DMS153 treated with DMSO at 0.1 percent for 48 hours (cell line): Measurements from ENCODE around the gene ATP8B3.
"Not testable (repeated sequence)": the region's sequence is repeated elsewhere in the genome, so short reads cannot be mapped to it uniquely, and the experiment has no call there.

Experiments used
- DNase-seq: peaks from one replicate; lab custom pipeline; 2025; ENCODE audit not compliant: unreplicated experiment; lab: John Stamatoyannopoulos, UW

The ATP8B3 gene

GRCh38 chr19:1799695-1800342 is 12.3 kb downstream of the ATP8B3 start:
- no peak for DNase-seq

GRCh38 chr19:1797313-1797712 is 14.8 kb downstream of the ATP8B3 start:
- DNase-seq, result not testable (repeated sequence)

- DNase-seq, result no peak
Measured at GRCh38 chr19:1796395-1797142, 15.5 kb downstream of the ATP8B3 start.

DNA sequence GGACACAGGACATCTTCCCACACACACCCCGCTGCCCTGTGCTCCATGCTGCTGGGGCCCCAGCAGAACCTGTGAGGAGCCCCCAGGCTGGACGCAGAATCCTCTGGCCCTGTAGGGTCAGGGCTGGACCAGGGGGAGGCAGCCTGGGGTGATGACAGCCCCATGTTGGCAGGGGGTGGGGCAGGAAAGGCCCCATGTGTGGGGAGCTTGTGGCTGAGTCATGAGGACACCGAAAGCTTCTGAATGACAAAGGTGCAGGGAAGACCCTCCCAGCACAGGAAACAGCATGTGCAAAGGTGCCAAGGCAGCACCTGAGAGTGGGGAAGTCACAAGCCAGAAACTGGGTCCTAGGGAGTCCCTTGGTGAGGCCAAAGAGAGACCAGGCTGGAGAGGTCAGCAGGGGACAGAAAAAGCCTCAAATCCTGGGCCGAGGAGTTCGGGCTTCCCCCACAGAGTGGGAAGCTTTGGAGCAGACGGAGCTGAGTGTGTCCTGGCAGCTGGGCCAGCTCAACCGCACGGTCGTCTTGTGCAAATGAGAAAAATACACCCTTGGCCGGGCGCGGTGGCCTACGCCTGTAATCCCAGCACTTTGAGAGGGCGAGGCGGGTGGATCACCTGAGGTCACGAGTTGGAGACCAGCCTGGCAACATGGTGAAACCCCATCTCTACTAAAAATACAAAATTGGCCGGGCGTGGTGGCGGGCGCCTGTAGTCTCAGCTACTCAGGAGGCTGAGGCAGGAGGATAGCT is 17.5 kb downstream of the ATP8B3 start:
- DNase-seq, result no peak

GRCh38 chr19:1791879-1792278 is 20.2 kb downstream of the ATP8B3 start:
- DNase-seq, result no peak

GRCh38 chr19:1790054-1790792 is 21.9 kb downstream of the ATP8B3 start:
- DNase-seq, result no peak

GRCh38 chr19:1789261-1790041 is 22.6 kb downstream of the ATP8B3 start:
- no peak for DNase-seq

GRCh38 chr19:1787116-1787515 is 25.0 kb downstream of the ATP8B3 start:
- no peak for DNase-seq

DNA sequence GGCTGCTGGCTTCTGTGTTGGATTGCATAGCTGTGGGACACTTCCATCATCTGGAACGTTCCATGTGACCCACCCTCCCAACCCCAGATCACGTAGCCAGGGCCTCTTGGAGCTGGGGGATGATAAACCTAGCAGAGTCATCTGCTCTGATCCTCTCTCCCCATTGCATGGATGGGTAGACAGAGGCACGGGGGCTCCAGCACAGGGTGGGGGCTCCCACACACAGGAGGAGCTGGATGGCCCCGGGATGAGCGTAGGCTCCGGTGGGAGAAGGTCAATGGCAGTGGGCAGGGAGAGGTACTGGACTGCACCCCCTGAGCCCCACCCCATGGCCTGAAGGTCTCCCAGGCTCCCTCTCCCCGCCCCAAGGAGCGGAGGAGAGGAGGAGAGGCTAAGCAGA is 25.4 kb downstream of the ATP8B3 start:
- no peak for DNase-seq

DNA sequence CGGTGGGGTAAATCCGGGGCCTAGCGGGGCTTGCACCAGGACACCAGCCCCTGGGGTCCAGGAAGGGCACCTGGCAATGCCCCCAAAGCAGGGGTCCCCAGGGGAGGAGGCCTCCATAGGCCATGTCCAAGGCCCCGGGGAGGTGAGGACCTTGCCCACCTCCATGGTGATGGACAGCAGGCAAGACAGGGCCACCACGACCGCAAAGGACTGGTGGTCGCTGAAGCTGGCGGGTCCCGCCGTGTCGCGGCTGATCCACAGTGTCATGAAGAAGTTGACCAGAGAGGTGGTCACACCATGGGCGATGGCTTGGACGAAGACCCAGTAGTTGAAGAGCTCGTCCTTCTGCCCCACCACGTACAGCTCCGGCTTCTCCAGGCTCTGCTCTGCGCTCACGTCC is 26.8 kb downstream of the ATP8B3 start:
- no peak for DNase-seq

GRCh38 chr19:1783874-1784273 is 28.2 kb downstream of the ATP8B3 start:
- no peak for DNase-seq

- DNase-seq, result no peak
Measured at GRCh38 chr19:1783354-1783753, 28.7 kb downstream of the ATP8B3 start.

- no peak for DNase-seq
Measured at GRCh38 chr19:1782521-1782920, 29.6 kb downstream of the ATP8B3 start.

DNA sequence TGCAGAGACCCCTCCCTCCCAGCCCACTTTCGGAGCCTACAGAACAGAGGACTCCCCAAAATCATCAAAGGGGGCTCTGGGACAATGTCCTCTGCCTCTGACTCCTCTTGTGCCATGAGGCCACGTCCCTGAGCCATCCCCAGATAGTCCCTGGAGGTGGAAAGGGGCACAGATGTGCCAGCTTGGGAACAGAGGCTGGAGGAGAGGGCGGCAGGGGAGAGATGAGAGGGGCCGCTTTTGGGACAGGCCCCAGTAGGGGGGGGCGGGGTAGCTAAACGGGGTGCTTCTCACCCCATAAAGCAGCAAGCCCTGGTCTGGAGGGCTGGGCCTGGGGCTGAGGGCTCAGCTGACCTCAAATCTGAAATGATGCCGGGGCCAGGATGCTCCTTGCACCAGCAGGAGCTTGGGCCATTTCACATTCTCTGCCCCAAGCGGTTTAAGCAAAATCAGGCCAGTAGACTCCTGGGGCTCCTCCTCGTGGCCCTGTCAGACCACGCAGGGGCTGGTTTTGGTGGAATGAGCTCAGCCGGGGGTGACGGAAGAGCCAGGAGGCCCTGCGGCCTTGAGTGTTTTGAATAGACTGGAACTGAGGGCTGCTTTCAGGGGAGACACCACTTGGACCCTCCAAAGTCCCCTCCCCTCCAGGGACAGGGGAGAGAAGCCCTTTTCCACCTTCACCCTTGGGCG is 31.7 kb downstream of the ATP8B3 start:
- DNase-seq, result no peak

DNA sequence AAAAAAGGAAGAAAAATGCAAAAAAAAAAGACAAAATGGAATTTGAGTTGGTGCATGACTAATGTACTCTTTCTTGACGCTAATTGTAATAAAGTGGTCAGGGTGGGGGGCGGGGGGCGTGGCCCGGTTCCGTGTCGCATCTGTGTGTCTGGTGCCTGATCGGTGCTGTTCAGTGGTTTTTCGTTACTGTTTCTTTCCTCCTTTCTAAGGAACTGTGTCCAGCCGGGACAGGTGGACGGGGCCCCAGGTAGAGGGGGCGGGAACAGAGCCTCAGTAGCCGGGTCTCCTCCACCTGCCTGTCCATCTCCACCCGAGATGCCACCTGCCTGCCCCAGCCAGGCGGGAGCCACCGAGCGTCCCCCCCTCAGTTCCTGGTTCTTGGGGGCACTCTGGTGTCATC is 32.5 kb downstream of the ATP8B3 start:
- DNase-seq, result no peak

- DNase-seq, result no peak
Measured at GRCh38 chr19:1777149-1777548, 34.9 kb downstream of the ATP8B3 start.

- DNase-seq, result no peak
Measured at GRCh38 chr19:1776606-1777147, 35.4 kb downstream of the ATP8B3 start.

DNA sequence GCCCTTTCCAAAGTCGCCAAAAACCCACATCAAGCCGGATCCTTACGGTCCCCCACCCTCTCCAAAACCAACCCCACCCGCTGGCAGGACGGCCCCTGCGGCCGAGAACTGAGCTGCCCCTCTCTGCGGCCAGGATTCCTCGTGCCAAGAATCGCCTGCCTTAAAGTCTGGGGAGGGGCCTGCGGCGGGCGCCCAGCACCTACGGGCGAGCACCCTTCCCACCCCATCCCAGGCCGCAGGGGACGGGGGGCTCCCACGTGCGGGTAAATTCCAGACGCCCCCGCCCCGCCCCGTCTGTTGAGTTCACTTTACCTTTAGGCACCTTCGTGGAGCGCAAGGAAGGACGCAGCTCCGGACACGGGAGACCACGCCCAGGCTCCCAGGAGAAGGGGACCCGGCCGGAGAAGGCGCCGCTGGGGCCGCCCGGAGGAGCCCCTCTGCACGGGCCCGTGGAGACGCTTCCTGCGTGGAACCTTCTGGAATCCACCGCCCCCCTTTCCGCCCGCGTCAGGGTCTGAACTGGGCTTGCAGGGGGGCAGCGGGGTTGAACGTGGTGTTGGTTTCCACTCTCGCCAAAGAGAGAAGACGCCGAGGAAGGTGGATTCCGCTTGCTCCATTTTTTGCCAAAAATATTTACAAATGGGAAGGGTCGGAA is 36.0 kb downstream of the ATP8B3 start:
- DNase-seq, result no peak
